K562 (cell line): ENCODE measurements around the gene GDF15. TPM values are rescaled to one million over a fixed set of nuclear protein-coding genes. Genes with fewer than 3 reads are reported as not detected.
A peak's percentile ranks its signal among the peaks of the same experiment; 100 is the strongest.

Experiments
- CBFA2T3 ChIP-seq: fragments of 450-650 bp; IDR thresholded peaks from 2 replicates; pipeline ENCODE4 v1.6.1; 2017
- CSDE1 ChIP-seq, 2 experiments: fragments of 450-650 bp; IDR thresholded peaks; 2 replicates each; pipeline ENCODE4 v1.6.1; 2016; ENCODE audit warnings: mild to moderate bottlenecking in 1 of 2
- ELF1 ChIP-seq: fragments of 200-800 bp; sonication (Bioruptor generic); IDR thresholded peaks from 2 replicates; pipeline ENCODE4 v1.6.1; 2016; ENCODE audit warnings: missing genetic modification characterization, missing compliant biosample characterization
- KDM1A ChIP-seq, 2 experiments: fragments of 450-650 bp; IDR thresholded peaks; 2 replicates each; pipeline ENCODE4 v1.6.1; 2016; ENCODE audit warnings: mild to moderate bottlenecking in 2 of 2
- LARP7 ChIP-seq: fragments of 450-650 bp; IDR thresholded peaks from 2 replicates; pipeline ENCODE4 v1.6.1; 2016
- MBD2 ChIP-seq: sonication (generic); IDR thresholded peaks from 2 replicates; pipeline ENCODE4 v1.6.1; 2016; ENCODE audit warnings: low read depth, borderline replicate concordance
- POLR3G ChIP-seq: IDR thresholded peaks from 2 replicates; pipeline ENCODE4 v1.6.1; 2011; ENCODE audit not compliant: insufficient read length, insufficient replicate concordance; ENCODE audit errors: extremely low read depth
- RCOR1 ChIP-seq, 2 experiments: IDR thresholded peaks; 2 replicates each; pipeline ENCODE4 v1.6.1; 2012; ENCODE audit warnings: low read depth in 2 of 2, low read length in 2 of 2, borderline replicate concordance in 1 of 2, improper control_type of control experiment in 1 of 2
- SMAD1 ChIP-seq: fragments of 150-350 bp; IDR thresholded peaks from 2 replicates; pipeline ENCODE4 v1.6.1; 2014; ENCODE audit warnings: low read length, low read depth; ENCODE audit not compliant: partially characterized antibody
- XRCC3 ChIP-seq: fragments of 450-650 bp; IDR thresholded peaks from 2 replicates; pipeline ENCODE4 v1.6.1; 2017; ENCODE audit warnings: mild to moderate bottlenecking, moderate library complexity
- ZBTB1 ChIP-seq: sonication (generic); formaldehyde crosslinking; IDR thresholded peaks from 2 replicates; pipeline ENCODE4 v1.8.1; 2023; ENCODE audit warnings: missing genetic modification reagents, low read depth, mild to moderate bottlenecking, borderline replicate concordance
- ZNF316 ChIP-seq: fragments of 450-650 bp; IDR thresholded peaks from 2 replicates; pipeline ENCODE4 v1.6.1; 2016
- polyA plus RNA-seq, 8 experiments: library from polyadenylated mRNA; depleted of rRNA in 4 of 8; stranded (reverse) in 5 of 8; unstranded in 3 of 8; fragments of >200 nt; fragmentation: Nextera tagmentation in 2 of 8; fragmentation: Illumina TruSeq in 1 of 8; extraction: Ambion mirVana in 2 of 8; extraction: Trizol in 1 of 8; gene quantifications; 2 replicates each; pipeline versions ENCODE4 v1.2.1 to v1.2.3, GENCODE V29; 2011 to 2014; ENCODE audit warnings: inconsistent platforms in 1 of 8, missing spikeins in 1 of 8
- total RNA-seq, 7 experiments: library from RNA; depleted of rRNA in 6 of 7; stranded (reverse); fragments of >200 nt in 6 of 7; fragmentation: Illumina TruSeq in 2 of 7; extraction: Trizol in 2 of 7; gene quantifications; 2 replicates each; pipeline versions ENCODE4 v1.2.1 to v1.2.3, GENCODE V29; 2011 to 2021; ENCODE audit warnings: low replicate concordance in 1 of 7
- TF ChIP-seq, protein P1 (sequence below): sonication (generic); formaldehyde crosslinking; IDR thresholded peaks from 2 replicates; pipeline ENCODE4 v1.8.0; 2023; ENCODE audit warnings: mild to moderate bottlenecking, missing genetic modification reagents
- TF ChIP-seq, protein P2 (sequence below): fragments of 200-400 bp; formaldehyde crosslinking; IDR thresholded peaks from 2 replicates; pipeline ENCODE4 v1.6.1; 2017; ENCODE audit warnings: mild to moderate bottlenecking, low read depth, low read length, moderate library complexity

GDF15 gene
- total and polyA plus RNA-seq, 9 of the 15 experiments (the other 6 are each of a cell fraction or from before 2014, with no cell fraction given), result 2.3 to 82.4 (median 12.5) TPM

- TF ChIP-seq, protein P1, sequence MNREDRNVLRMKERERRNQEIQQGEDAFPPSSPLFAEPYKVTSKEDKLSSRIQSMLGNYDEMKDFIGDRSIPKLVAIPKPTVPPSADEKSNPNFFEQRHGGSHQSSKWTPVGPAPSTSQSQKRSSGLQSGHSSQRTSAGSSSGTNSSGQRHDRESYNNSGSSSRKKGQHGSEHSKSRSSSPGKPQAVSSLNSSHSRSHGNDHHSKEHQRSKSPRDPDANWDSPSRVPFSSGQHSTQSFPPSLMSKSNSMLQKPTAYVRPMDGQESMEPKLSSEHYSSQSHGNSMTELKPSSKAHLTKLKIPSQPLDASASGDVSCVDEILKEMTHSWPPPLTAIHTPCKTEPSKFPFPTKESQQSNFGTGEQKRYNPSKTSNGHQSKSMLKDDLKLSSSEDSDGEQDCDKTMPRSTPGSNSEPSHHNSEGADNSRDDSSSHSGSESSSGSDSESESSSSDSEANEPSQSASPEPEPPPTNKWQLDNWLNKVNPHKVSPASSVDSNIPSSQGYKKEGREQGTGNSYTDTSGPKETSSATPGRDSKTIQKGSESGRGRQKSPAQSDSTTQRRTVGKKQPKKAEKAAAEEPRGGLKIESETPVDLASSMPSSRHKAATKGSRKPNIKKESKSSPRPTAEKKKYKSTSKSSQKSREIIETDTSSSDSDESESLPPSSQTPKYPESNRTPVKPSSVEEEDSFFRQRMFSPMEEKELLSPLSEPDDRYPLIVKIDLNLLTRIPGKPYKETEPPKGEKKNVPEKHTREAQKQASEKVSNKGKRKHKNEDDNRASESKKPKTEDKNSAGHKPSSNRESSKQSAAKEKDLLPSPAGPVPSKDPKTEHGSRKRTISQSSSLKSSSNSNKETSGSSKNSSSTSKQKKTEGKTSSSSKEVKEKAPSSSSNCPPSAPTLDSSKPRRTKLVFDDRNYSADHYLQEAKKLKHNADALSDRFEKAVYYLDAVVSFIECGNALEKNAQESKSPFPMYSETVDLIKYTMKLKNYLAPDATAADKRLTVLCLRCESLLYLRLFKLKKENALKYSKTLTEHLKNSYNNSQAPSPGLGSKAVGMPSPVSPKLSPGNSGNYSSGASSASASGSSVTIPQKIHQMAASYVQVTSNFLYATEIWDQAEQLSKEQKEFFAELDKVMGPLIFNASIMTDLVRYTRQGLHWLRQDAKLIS, result no peak
- TF ChIP-seq ZNF316 (no peak), XRCC3 (no peak), SMAD1 (no peak), KDM1A (IDR thresholded peaks at IDR 0.05) (peak; percentile 22 to 59; a peak in 1 of 4 replicates), POLR3G (no peak), CBFA2T3 (no peak), CSDE1 (IDR thresholded peaks at IDR 0.05) (no peak), RCOR1 (IDR thresholded peaks at IDR 0.05; ENCODE audit: borderline replicate concordance in 1 of 2, low read depth in 2 of 2, low read length in 2 of 2) (no peak), MBD2 (no peak), LARP7 (no peak), ELF1 (tag) (no peak), ZBTB1 (CRISPR knock-in tag) (no peak)
- TF ChIP-seq, protein P2, sequence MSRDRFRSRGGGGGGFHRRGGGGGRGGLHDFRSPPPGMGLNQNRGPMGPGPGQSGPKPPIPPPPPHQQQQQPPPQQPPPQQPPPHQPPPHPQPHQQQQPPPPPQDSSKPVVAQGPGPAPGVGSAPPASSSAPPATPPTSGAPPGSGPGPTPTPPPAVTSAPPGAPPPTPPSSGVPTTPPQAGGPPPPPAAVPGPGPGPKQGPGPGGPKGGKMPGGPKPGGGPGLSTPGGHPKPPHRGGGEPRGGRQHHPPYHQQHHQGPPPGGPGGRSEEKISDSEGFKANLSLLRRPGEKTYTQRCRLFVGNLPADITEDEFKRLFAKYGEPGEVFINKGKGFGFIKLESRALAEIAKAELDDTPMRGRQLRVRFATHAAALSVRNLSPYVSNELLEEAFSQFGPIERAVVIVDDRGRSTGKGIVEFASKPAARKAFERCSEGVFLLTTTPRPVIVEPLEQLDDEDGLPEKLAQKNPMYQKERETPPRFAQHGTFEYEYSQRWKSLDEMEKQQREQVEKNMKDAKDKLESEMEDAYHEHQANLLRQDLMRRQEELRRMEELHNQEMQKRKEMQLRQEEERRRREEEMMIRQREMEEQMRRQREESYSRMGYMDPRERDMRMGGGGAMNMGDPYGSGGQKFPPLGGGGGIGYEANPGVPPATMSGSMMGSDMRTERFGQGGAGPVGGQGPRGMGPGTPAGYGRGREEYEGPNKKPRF, result no peak
Observed at GRCh38 chr19:18422530-18423191, 36.7 kb downstream of the GDF15 start (continued).
